ENCODE data around the gene NTN5. TPM values are rescaled to one million over a fixed set of nuclear protein-coding genes. Genes with fewer than 3 reads are reported as not detected.
"Not testable (repeated sequence)": the region's sequence is repeated elsewhere in the genome, so short reads cannot be mapped to it uniquely, and the experiment has no call there.

The NTN5 gene, protein sequence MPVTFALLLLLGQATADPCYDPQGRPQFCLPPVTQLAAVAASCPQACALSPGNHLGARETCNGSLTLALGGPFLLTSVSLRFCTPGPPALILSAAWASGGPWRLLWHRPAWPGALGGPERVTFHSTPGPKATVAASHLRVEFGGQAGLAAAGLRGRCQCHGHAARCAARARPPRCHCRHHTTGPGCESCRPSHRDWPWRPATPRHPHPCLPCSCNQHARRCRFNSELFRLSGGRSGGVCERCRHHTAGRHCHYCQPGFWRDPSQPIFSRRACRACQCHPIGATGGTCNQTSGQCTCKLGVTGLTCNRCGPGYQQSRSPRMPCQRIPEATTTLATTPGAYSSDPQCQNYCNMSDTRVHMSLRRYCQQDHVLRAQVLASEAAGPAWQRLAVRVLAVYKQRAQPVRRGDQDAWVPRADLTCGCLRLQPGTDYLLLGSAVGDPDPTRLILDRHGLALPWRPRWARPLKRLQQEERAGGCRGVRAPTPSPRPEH
- 1 to 10 TPM in 2 of 4 donors, under 1 TPM in 2; 0.83 to 1.9 (median 1.2) TPM for polyA plus RNA-seq (ENCODE audit: insufficient read length in 4 of 4)

DNA sequence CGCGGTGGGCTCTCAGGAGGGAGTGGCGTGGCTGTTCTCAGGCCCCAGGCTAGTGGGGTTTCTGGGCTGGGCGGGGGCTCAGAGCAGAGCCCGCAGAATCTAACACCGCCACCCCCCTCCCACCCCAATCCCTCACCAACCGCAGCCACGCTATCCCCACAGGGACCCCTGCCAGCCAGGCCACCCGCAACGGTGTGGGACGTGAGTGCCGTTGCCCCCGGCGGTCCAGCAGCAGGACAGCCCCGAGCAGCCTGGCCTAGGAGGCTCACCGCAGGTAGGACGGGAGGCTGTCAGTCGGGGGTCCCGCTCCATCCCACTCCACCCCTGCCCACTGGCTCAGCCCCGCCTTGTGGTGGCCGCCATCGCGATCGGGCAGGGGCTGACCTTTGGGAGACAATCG is at the start of gene NTN5:
Gene NTN5, minus strand, starts transcription at position 24 of the 400 bp plus-strand sequence. CDS start 2,031 bp downstream, outside the sequence.
- no peak for DNase-seq (ENCODE audit: low read depth in 4 of 4, low spot score in 3 of 4)

DNA sequence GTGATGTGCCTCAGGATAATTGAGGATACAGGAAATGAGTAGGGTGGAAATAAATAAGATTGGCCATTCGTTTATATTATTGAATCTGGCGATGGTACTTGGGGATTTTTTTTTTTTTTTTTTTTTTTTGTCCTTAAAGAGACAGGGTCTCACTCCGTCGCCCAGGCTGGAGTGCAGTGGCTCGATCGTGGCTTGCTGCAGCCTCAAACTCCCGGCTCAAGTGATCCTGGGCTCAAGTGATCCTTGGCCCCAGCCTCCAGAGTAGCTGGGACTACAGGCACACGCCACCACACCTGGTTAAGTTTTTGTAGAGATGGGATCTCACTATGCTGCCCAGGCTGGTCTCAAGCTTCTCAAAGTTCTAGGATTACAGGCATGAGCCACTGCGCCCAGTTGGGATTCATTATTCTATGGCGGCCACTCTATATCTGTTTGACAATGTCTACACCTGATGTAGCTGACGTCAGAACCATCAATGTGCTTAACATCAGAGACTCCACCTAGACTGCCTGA is 49.4 kb upstream of the NTN5 start:
- no peak for DNase-seq (ENCODE audit: low read depth in 4 of 4, low spot score in 3 of 4)

DNA sequence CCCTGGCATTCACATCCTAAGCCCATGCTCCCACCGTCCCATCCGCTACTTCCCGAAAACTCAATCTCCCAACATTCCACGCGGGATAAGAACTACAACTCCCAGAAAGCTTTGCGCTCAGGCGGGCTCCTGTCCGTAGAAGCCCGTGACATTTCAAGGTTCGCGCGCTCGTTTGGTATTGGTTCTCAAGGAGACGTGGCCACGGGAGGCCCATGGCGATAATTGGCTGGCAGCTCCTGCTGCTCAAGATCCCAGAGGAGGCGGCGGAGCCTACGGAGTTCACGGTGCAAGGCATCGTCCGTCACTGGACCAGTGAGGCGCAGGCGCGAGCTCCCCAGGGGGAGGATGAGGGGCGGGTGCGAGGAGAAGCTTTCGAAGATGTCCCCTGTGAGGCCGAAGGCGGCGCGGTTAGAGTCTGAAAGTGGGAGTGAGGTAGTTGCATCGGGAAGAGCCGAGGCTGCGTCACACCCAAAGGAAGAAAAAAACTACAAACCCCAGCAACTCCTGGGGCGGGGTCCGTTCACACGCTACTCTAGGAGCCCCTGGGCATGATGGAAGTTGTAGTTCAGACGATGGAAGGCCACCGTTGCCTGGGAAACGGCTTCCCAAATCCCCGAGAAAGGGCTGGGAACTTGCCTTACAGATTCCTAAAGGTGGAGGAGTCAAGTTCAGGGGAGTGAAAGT is 47.9 kb upstream of the NTN5 start:
- peak; percentile 99 to 100 (median 100) for DNase-seq (ENCODE audit: low read depth in 4 of 4, low spot score in 3 of 4)

DNA sequence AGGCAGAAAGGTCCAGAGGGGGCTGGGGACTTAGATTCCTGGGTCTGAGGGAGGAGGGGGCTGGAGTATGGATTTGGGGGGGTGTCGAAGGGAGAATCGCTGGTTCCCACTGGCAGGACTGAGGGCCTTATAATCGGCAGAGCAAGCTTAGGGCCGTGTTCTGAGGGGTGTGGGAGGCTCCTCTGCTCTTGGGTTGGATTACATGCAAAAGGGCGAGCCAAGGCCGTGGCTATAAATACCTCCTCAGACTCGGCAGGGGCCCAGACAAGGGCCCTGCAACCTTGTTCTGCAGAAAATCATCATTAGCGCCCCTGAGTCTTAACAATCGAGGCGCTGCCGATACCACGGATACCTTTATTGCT is 47.4 kb upstream of the NTN5 start:
- no peak for DNase-seq (ENCODE audit: low read depth in 4 of 4, low spot score in 3 of 4)

DNA sequence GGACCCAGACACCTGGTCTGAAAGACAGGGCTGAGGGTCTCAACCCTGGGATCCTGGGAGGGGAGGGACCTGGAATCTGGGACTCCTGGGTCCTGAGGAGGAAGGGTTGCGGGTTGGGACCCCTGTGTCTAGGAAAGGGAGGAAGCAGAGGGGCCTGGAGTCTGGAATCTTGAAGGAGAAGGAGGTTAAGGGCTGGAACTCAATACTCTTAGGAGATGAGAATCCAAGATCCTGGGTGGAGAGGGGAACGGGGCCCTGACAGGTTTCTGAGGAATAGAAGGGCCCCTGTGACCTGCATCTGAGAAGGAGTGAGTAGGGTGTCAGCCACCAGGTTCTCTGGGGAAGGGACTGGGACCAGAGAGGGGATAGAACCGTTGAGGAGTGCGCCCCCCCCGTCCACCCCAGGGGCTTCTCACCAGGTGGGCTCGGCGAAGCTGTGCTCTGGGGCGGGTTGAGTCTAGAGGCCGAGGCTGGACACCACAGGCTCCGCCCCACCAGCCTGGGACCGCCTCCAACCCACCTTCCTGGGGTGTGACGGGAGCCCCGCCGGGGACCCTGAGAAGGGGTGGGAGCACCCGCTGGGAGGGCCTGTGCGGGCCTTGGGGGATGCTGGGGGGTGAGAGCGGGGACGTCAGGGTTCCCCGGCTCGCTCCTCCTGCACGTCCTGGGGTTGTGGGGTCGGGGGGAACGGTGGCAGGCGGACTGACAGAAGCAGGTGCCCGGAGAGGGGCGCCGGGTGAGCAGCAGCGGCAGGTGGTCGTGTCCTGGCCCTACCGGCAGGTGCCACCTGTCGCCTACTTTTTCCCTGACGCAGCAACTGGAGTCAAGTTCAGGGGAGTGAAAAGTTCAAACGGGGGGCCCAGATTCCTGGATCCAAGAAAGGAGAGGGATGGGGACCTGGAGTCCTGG is 46.7 kb upstream of the NTN5 start, which contains the start of gene MAMSTR:
Gene MAMSTR, minus strand, starts transcription at position 463 of the 909 bp plus-strand sequence. CDS start 694 bp downstream, outside the sequence.
- DNase-seq (ENCODE audit: low read depth in 4 of 4, low spot score in 3 of 4), result no peak

DNA sequence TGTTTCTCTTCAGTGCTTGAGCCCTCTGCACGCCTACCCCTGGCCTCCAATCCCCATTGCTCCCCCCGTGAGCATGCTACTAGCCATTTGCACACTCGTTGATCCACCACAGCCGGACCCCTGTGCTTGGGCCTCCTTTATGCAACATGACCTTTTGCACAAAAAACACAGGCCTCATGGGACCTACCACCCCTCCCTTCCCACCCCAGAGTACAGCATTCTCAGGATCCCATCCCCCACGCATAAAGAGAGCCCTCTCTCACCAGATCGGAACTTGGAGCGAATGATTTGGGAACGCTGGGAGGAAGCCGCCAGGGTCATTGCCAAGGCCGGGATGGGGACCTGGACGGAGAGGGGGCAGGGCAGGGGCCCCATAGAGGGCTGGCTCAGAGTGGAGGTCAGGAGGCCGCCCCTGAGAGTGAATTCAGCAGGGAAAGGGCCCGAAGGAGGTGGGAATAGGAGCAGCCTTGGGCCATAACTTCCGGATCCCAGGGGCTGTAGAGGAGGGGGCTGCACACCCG is 46.0 kb upstream of the NTN5 start:
- no peak for DNase-seq (ENCODE audit: low read depth in 4 of 4, low spot score in 3 of 4)

DNA sequence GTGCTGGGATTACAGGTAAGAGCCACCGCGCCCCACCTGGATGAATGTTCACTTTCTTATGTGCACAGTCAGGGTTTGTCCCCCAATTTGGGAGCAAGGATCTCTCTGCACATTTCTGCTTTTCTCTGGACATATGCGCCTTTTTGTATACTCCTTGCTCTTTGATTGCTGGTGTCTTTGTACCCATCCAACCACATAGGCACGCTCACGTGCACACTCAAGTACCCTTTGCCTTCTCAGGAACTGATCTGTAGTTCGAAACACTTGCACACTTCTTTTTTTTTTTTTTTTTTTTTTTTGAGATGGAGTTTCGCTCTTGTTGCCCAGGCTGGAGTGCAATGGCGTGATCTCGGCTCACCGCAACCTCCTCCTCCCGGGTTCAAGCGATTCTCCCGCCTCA is 45.3 kb upstream of the NTN5 start:
- DNase-seq (ENCODE audit: low read depth in 4 of 4, low spot score in 3 of 4), result not testable (repeated sequence)

DNA sequence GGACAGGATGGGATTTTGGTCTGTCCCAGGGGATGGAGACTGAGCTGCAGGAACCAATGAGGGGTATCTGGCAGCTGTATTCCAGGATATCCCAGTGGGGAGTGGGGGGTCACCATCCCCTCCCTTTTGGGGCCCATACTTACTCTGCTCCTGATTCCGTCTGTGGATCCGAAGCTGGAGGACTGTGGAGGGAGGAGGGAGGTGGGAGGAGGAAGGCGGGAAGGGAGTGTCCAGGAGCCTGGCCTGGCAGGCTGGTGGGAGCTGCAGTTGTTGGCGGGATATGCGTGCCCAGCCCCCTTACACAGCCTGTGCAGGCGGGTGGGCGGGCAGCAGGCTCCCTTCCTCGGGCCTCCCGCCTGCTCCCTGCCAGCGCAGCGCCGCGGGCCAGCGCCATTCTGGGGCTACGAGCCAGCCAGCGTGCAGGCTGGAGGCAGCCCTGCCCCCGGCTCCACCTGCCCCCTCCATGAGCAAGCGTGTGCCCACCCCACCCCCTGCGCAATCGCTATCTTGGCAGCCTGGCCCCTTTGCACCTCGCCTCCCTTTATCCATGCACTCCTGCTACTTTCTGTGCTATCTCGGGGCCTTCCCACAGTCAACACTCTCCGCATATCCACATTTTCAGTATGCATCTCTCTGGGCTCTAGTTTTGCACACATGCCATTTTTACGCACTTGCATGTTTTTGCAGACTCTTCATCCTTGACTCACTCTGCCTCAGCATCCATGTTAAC is 43.9 kb upstream of the NTN5 start:
- DNase-seq (ENCODE audit: low read depth in 4 of 4, low spot score in 3 of 4), result no peak

DNA sequence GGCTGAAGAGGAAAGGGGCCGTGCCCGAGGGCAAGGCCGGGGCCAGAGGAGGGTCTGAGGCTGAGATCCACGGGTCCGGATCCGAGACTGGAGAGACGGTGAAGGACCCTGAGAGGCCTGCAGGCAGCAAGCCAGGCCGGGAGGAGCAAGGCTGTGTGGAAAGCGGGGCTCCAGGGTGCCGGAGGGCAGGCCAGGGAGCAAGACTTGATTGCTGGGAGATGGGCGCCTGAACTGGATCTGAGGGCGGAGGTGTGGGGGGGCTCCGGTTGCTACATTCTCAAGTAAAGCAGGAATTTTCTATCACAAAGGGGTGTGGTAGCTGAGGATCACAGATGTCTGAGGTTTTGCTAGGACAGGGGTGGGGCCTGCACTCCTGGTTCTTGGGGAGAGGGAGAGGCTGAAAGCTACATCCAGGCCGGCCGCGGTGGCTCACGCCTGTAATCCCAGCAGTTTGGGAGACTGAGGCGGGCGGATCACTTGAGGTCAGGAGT is 42.9 kb upstream of the NTN5 start:
- DNase-seq (ENCODE audit: low read depth in 4 of 4, low spot score in 3 of 4), result no peak

DNA sequence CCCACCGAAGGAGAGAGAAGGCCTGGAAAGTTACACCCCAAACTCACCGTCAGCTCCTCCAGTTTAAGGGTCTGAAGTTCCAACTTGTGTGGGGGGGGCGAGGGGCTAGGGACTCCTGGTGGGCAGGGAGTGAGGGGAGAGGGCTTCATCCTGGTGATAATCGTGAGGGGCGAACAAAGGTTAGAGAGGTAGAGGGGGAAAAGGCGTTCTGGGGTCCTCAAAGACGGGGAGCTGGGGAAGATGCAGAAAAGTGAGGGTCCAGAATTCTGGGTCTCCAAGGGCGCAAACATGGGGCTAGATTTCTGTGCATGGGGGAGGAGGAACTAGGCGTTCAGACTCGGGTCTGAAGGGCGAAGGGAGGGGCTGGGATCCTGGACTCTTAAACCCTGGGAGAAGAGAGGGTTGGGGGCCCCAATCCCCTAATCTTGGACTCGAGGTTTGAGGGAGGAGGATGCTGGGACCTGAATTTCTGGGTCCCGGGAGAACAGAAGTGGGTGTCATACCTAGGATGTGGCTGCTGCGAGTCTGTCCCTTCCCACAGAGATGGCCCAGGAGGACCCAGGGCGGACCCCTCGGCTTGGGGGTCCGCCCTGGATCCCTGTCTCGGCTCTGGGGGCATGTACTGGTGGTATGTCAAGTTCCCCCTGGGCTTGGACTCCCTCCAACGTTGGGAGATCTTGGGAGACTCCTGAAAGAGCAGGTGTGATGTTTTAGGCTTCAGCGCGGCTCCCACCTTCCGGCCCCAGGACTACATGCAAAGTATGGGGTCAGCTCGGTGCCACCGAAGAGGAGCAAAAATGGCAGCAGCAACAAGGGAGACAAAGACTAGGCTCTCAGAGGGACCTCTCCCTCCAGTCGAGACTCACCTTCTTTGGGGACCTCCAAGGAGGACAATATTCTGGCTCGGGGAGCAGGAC is 42.2 kb upstream of the NTN5 start:
- no peak for DNase-seq (ENCODE audit: low read depth in 4 of 4, low spot score in 3 of 4)

DNA sequence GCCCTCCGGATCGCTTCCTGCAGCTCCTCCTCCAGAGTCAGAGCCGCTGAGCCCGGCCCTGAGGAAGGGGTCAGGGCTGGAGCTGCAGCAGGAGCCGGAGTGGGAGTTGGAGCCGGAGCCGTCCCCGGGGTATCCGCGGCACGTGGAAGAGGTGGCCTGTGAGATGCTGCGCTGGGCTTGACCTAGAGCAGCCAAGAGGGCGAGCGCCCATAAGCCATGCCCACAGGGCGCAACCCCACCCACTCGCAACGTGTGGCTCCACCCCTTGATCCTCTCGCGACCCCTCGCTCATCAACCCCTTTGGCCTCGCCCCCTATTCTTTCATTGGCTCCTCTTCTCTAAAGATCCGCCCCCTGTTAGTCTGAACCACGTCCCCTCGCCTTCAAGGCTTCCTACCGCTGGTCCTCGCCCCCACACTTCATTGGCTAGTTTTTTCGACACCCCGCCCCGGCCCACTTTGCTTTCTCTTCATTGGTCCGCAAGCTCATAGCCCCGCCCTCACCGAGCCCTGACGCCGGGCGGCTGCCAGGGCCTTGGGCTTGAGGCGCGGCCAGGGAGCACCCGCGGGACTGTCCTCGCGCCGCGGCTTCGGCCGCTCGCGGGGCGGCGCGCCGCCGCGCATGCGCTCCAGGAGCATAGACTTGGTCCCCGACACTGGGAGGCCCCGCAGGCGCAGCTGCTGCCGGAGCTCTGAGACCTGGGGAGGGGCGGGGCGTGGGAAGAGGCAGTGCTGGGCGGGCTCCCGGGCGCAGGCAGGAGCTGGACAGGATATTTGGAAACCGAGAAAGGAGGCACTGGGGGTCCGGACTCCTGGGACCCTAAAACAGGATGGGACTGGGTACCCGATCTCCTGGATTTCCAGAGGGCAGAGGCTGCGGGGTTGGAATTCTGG is 41.3 kb upstream of the NTN5 start:
- peak; percentile 98 to 99 (median 99) for DNase-seq (ENCODE audit: low read depth in 4 of 4, low spot score in 3 of 4)

DNA sequence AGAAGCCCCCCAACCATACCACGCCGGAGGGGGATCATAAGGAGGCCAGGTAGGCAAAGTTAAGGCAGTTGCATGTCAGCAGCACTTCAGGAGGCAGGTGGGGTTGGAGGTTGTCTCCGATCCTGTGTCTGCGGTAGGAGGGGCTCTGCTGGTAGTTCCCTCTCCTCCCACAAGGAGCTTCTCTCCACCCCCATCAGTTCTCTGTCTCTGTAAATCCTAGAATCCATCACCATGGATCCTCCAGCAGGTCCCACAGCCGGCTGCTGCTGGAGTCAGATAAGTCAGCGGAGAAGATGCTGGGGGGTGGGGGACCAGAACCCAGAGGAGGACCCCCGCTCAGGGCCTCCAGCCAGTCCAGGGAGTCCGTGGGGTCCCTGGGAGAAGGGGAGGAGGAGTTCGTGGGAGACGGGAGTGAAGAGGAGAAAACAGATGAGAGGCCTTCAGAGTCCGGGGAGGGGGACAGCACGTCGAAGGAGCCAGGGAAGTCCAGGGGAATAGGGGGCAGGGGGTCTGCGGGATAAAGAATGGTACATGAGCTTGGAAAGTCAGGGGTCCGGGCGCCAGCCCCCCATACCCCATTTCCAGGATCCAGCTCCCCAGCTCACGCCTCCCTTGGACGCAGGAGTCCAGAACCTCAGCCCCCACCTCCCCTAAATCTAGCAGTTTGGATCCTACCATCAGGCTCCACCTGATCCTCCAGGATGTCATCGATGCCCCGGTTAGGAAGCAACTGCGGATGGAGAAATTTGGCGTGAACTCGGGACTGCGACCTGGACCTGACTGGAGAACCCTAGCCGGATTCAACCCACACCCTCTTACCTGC is 40.4 kb upstream of the NTN5 start:
- DNase-seq (ENCODE audit: low read depth in 4 of 4, low spot score in 3 of 4), result no peak

DNA sequence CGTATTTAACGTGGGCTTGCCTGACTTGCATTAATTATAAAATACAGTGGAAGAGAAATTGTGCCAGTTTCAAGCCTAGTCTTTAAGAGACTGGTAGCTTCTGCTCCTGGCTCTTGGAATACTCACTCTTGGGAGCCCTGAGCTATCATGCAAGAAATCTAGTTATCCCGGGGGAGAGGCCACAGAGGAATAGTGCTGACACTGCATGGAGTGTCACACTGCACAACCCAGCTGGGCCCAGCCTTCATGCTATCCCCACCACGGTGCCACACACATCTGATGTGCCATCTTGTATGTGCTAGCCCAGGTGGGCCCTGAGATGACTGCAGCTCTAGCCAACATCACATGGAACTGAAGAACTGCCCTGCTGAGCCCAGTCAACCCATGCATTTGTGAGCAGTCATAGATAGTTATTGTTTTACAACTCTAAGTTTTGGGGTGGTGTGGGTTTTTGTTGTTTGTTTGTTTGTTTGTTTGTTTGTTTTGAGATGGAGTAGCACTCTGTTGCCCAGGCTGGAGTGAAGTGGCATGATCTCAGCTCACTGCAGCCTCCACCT is 38.4 kb upstream of the NTN5 start:
- no peak for DNase-seq (ENCODE audit: low read depth in 4 of 4, low spot score in 3 of 4)

DNA sequence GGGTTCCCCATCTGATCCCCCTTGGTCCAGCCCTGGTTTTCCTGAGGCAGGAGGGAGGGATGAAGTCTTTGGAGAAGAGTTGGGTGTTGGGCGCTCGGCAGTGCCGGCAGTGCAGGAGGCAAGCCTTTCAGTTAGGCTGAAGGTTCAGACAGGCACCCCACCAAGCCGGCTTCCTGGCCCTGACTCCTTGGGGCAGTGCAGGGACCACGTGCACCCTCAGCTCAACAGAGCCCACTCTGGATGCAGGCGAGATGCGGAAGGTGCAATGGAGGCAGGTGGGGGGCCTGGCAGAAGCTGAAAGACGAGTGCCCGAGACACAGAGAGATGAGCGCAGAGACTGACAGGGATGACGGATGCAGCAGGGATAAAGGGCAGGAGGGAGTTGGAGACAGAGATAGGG is 35.7 kb upstream of the NTN5 start:
- DNase-seq (ENCODE audit: low read depth in 4 of 4, low spot score in 3 of 4), result no peak

DNA sequence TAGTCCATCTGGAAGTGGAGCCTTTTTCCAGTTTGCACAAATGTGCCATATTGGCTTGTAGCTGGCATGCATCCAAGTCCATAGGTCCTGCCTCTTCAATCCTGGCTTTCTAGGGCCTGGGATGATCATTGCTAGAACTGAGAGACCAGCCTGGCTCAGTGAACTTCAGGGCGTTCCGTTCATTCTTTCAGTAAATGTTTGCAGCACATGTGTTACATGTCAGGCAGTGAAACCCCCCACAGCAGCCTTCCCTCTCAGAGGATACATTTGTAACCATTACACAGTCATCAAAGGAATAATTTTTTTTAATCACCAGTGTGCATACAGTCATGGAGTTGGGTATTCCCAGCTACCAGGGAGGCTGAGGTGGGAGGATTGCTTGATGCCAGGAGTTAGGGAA is 32.6 kb upstream of the NTN5 start:
- no peak for DNase-seq (ENCODE audit: low read depth in 4 of 4, low spot score in 3 of 4)

DNA sequence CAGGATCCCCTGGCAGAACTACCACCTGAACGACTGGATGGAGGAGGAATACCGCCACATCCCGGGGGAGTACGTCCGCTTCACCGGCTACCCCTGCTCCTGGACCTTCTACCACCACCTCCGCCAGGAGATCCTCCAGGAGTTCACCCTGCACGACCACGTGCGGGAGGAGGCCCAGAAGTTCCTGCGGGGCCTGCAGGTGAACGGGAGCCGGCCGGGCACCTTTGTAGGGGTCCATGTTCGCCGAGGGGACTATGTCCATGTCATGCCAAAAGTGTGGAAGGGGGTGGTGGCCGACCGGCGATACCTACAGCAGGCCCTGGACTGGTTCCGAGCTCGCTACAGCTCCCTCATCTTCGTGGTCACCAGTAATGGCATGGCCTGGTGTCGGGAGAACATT is 30.5 kb upstream of the NTN5 start:
- DNase-seq (ENCODE audit: low read depth in 4 of 4, low spot score in 3 of 4), result no peak
